ENCODE results near the gene HS3ST5.

HS3ST5 gene

DNA sequence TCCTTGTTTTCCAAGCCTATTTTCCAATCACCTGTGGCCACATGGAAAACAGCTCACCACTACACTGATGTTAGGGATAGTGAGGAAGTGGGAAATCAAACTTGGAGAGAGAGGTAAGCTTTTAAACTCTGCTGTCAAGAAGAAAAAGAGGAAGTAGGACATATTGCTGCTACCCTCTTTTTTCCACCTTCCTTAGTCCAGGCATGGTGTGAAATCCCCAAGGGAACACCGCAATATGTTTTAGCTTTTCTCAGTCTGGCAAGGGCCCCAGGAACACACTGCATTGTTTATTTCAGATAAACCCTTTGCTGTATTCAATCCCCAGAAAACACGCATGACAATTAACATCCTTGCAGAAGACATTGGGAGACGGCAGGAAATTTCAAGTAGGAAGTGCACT is 61.3 kb downstream of the HS3ST5 start:
- no peak overlapping the region for H2BK5ac ChIP-seq (ENCODE audit: low read depth, low read length, poor library complexity, severe bottlenecking)
- no peak overlapping the region for H2AFZ ChIP-seq (ENCODE audit: low read depth, low read length)
- no peak overlapping the region for H4K91ac ChIP-seq (ENCODE audit: low read length)
- H3K4me3 ChIP-seq (ENCODE audit: insufficient read depth in 1 of 2, low read depth in 1 of 2, low read length in 2 of 2), result no peak overlapping the region
- no peaks in the 10 kb centered on the region for H3K4me1 ChIP-seq (ENCODE audit: control insufficient read depth, insufficient read depth, low read depth, low read length)
- H3K79me1 ChIP-seq (replicated peaks; ENCODE audit: low read length, poor library complexity, severe bottlenecking), result no peaks in the 10 kb centered on the region
- H2AK5ac ChIP-seq (ENCODE audit: low read length, severe bottlenecking), result no peak overlapping the region
- H3K36me3 ChIP-seq (ENCODE audit: control insufficient read depth in 1 of 2, insufficient read depth in 2 of 2, low read depth in 1 of 2, low read length in 2 of 2), result no peaks in the 10 kb centered on the region
- no peak overlapping the region for H2BK120ac ChIP-seq (ENCODE audit: low read depth, low read length)
- H3K9me3 ChIP-seq (ENCODE audit: control insufficient read depth, low read length), result no peaks in the 10 kb centered on the region
- no peak overlapping the region for H3K4me2 ChIP-seq (ENCODE audit: low read length, poor library complexity, severe bottlenecking)
- H3K4ac ChIP-seq (ENCODE audit: low read depth in 1 of 2, low read length in 2 of 2), result no peak overlapping the region
- no peak overlapping the region for H2BK15ac ChIP-seq (ENCODE audit: low read depth, poor library complexity, severe bottlenecking)
- H2BK12ac ChIP-seq (ENCODE audit: low read length in 2 of 2), result no peak overlapping the region
- H4K8ac ChIP-seq (ENCODE audit: low read length), result no peak overlapping the region
- DNase-seq, result no peak
- no peak overlapping the region for H3K18ac ChIP-seq (ENCODE audit: low read depth in 1 of 2, low read length in 2 of 2)
- WGBS, result 38% methylated on average over 3 of the region's 3 CpGs
- no peak overlapping the region for H3K27ac ChIP-seq (ENCODE audit: low read length, poor library complexity, severe bottlenecking)
- no peaks in the 10 kb centered on the region for H3K27me3 ChIP-seq (ENCODE audit: control insufficient read depth in 1 of 2, insufficient read depth in 1 of 2, low read length in 2 of 2)
- H3K9ac ChIP-seq (ENCODE audit: low read length), result no peak overlapping the region
- H3K14ac ChIP-seq (ENCODE audit: low read length in 2 of 2), result no peak overlapping the region
- H3K23ac ChIP-seq (ENCODE audit: low read length in 2 of 2), result no peak overlapping the region

DNA sequence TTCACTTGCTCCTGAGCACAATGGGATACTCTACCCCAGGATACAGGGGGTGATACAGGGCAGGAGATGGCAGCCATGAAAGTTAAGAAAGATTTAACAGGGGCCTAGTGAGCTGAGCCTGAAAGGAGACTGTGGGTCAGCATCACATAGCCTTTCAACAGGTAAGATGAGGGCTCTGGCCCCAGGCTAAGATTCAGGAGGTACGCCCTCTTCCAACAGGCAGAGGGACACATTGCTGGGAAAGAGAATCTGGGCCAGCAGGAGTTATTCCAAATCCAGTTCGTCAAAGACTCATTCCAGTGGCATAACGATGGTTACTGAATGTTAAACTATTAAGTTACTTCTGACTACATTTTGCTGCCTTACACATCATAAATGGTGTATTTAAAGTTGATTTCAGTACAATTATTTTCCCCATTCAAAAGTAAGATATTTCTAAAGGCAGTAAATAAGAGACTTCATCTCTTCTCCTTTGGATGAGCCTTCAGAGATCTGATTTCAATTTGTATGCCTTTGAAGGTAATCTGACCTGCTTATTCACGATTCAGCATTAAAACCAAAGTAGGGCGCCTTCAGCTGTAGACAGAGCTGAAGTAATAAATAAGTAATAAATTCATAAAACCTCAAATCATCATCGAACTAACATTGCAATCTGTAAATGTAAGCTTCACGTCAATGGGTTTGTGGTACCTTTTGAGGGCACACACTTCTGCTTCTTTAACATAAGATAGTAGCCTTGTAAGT is 62.4 kb downstream of the HS3ST5 start:
- no peak overlapping the region for H3K18ac ChIP-seq (ENCODE audit: low read depth in 1 of 2, low read length in 2 of 2)
- no peaks in the 10 kb centered on the region for H3K27me3 ChIP-seq (ENCODE audit: control insufficient read depth in 1 of 2, insufficient read depth in 1 of 2, low read length in 2 of 2)
- WGBS, result 95% methylated on average over 5 of the region's 7 CpGs
- H3K4me2 ChIP-seq (ENCODE audit: low read length, poor library complexity, severe bottlenecking), result no peak overlapping the region
- H3K79me1 ChIP-seq (replicated peaks; ENCODE audit: low read length, poor library complexity, severe bottlenecking), result no peaks in the 10 kb centered on the region
- no peak overlapping the region for H2BK120ac ChIP-seq (ENCODE audit: low read depth, low read length)
- no peaks in the 10 kb centered on the region for H3K4me1 ChIP-seq (ENCODE audit: control insufficient read depth, insufficient read depth, low read depth, low read length)
- H2BK15ac ChIP-seq (ENCODE audit: low read depth, poor library complexity, severe bottlenecking), result no peak overlapping the region
- H4K8ac ChIP-seq (ENCODE audit: low read length), result no peak overlapping the region
- no peak overlapping the region for H3K23ac ChIP-seq (ENCODE audit: low read length in 2 of 2)
- no peak overlapping the region for H2BK5ac ChIP-seq (ENCODE audit: low read depth, low read length, poor library complexity, severe bottlenecking)
- no peaks in the 10 kb centered on the region for H3K9me3 ChIP-seq (ENCODE audit: control insufficient read depth, low read length)
- no peak overlapping the region for H3K9ac ChIP-seq (ENCODE audit: low read length)
- H3K4ac ChIP-seq (ENCODE audit: low read depth in 1 of 2, low read length in 2 of 2), result no peak overlapping the region
- H4K91ac ChIP-seq (ENCODE audit: low read length), result no peak overlapping the region
- no peak overlapping the region for H2AFZ ChIP-seq (ENCODE audit: low read depth, low read length)
- no peak for DNase-seq
- no peaks in the 10 kb centered on the region for H3K36me3 ChIP-seq (ENCODE audit: control insufficient read depth in 1 of 2, insufficient read depth in 2 of 2, low read depth in 1 of 2, low read length in 2 of 2)
- no peak overlapping the region for H3K27ac ChIP-seq (ENCODE audit: low read length, poor library complexity, severe bottlenecking)
- no peak overlapping the region for H2AK5ac ChIP-seq (ENCODE audit: low read length, severe bottlenecking)
- no peak overlapping the region for H3K4me3 ChIP-seq (ENCODE audit: insufficient read depth in 1 of 2, low read depth in 1 of 2, low read length in 2 of 2)
- no peak overlapping the region for H3K14ac ChIP-seq (ENCODE audit: low read length in 2 of 2)
- no peak overlapping the region for H2BK12ac ChIP-seq (ENCODE audit: low read length in 2 of 2)

DNA sequence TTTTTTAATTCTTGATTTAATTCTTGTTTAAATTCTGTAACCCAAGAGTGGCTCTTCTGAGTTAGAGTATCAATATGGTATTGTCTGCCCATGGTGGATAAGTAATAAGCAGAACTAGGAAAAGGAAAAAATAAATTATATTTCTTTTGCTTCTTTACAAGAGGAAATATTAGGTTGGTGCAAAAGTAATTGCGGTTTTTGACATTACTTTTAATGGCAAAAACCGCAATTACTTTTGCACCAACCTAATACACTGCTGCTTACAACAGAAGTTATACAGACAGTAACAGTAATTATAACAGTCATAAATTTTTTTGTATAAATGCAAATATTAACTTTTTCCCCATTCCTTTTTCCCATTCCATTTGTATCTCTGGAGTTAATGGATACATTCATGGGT is 65.6 kb downstream of the HS3ST5 start:
- no peak for DNase-seq
- Histone ChIP-seq H3K36me3 (ENCODE audit: control insufficient read depth in 1 of 2, insufficient read depth in 2 of 2, low read depth in 1 of 2, low read length in 2 of 2) (no peaks in the 10 kb centered on the region), H3K4me1 (ENCODE audit: control insufficient read depth, insufficient read depth, low read depth, low read length) (no peaks in the 10 kb centered on the region), H3K27me3 (ENCODE audit: control insufficient read depth in 1 of 2, insufficient read depth in 1 of 2, low read length in 2 of 2) (no peaks in the 10 kb centered on the region), H3K27ac (ENCODE audit: low read length, poor library complexity, severe bottlenecking) (no peak overlapping the region), H4K91ac (ENCODE audit: low read length) (no peak overlapping the region), H2BK15ac (ENCODE audit: low read depth, poor library complexity, severe bottlenecking) (no peak overlapping the region), H3K4me2 (ENCODE audit: low read length, poor library complexity, severe bottlenecking) (no peak overlapping the region), H3K4ac (ENCODE audit: low read depth in 1 of 2, low read length in 2 of 2) (no peak overlapping the region), H3K23ac (ENCODE audit: low read length in 2 of 2) (no peak overlapping the region), H3K4me3 (ENCODE audit: insufficient read depth in 1 of 2, low read depth in 1 of 2, low read length in 2 of 2) (no peak overlapping the region), H3K9ac (ENCODE audit: low read length) (no peak overlapping the region), H2AK5ac (ENCODE audit: low read length, severe bottlenecking) (no peak overlapping the region), H2BK120ac (ENCODE audit: low read depth, low read length) (no peak overlapping the region), H3K18ac (ENCODE audit: low read depth in 1 of 2, low read length in 2 of 2) (no peak overlapping the region), H2AFZ (ENCODE audit: low read depth, low read length) (no peak overlapping the region), H2BK5ac (ENCODE audit: low read depth, low read length, poor library complexity, severe bottlenecking) (no peak overlapping the region), H3K79me1 (replicated peaks; ENCODE audit: low read length, poor library complexity, severe bottlenecking) (no peaks in the 10 kb centered on the region), H3K14ac (ENCODE audit: low read length in 2 of 2) (no peak overlapping the region), H4K8ac (ENCODE audit: low read length) (no peak overlapping the region), H2BK12ac (ENCODE audit: low read length in 2 of 2) (no peak overlapping the region), H3K9me3 (ENCODE audit: control insufficient read depth, low read length) (no peaks in the 10 kb centered on the region)
- WGBS, result no CpG with 5 or more reads among the region's 2 CpGs

DNA sequence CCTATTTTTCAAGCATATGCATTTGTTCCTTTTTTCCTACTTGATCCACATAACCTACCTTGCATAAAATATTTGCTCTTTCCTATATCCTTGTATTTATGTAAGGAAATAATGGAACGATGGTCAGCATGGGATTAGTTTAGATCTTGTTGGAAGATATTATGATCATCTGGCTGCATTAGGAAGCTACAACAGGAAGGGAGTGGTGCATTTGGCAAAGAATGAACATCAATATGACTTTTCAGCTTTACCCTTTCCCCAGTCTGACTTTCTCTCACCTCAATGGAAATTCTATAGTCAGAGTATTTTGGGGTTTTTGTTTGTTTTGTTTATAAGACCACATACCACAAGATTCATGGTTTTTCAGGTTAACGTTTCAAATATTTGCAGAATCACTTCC is 66.0 kb downstream of the HS3ST5 start:
- Histone ChIP-seq H3K79me1 (replicated peaks; ENCODE audit: low read length, poor library complexity, severe bottlenecking) (no peaks in the 10 kb centered on the region), H3K14ac (ENCODE audit: low read length in 2 of 2) (no peak overlapping the region), H3K9ac (ENCODE audit: low read length) (no peak overlapping the region), H3K23ac (ENCODE audit: low read length in 2 of 2) (no peak overlapping the region), H2BK15ac (ENCODE audit: low read depth, poor library complexity, severe bottlenecking) (no peak overlapping the region), H2BK120ac (ENCODE audit: low read depth, low read length) (no peak overlapping the region), H3K27me3 (ENCODE audit: control insufficient read depth in 1 of 2, insufficient read depth in 1 of 2, low read length in 2 of 2) (no peaks in the 10 kb centered on the region), H3K4me2 (ENCODE audit: low read length, poor library complexity, severe bottlenecking) (no peak overlapping the region), H3K4ac (ENCODE audit: low read depth in 1 of 2, low read length in 2 of 2) (no peak overlapping the region), H3K4me3 (ENCODE audit: insufficient read depth in 1 of 2, low read depth in 1 of 2, low read length in 2 of 2) (no peak overlapping the region), H2AFZ (ENCODE audit: low read depth, low read length) (no peak overlapping the region), H2AK5ac (ENCODE audit: low read length, severe bottlenecking) (no peak overlapping the region), H3K9me3 (ENCODE audit: control insufficient read depth, low read length) (no peaks in the 10 kb centered on the region), H4K8ac (ENCODE audit: low read length) (no peak overlapping the region), H4K91ac (ENCODE audit: low read length) (no peak overlapping the region), H3K4me1 (ENCODE audit: control insufficient read depth, insufficient read depth, low read depth, low read length) (no peaks in the 10 kb centered on the region), H3K27ac (ENCODE audit: low read length, poor library complexity, severe bottlenecking) (no peak overlapping the region), H3K18ac (ENCODE audit: low read depth in 1 of 2, low read length in 2 of 2) (no peak overlapping the region), H2BK5ac (ENCODE audit: low read depth, low read length, poor library complexity, severe bottlenecking) (no peak overlapping the region), H2BK12ac (ENCODE audit: low read length in 2 of 2) (no peak overlapping the region), H3K36me3 (ENCODE audit: control insufficient read depth in 1 of 2, insufficient read depth in 2 of 2, low read depth in 1 of 2, low read length in 2 of 2) (no peaks in the 10 kb centered on the region)
- WGBS, result no CpG with 5 or more reads among the region's 2 CpGs
- no peak for DNase-seq
